Thoracic aorta (tissue), 2 donors: ENCODE data around the gene SLCO2A1. TPM values are rescaled to one million over a fixed set of nuclear protein-coding genes. Genes with fewer than 3 reads are reported as not detected.

Experiments
- ATAC-seq: fragments of 150-250 bp; one replicate; pipeline ENCODE4 v1.8.0; 2017; ENCODE audit warnings: low read depth; ENCODE audit not compliant: insufficient number of reproducible peaks, low FRiP score
- DNase-seq: peaks from one replicate; pipeline ENCODE4 v3.0.0-alpha.2; 2020; ENCODE audit warnings: low spot score
- H3K27ac ChIP-seq, 2 donors: fragments of 200-600 bp; sonication (generic); 1 replicate in 1 of 2; 2 replicates in 1 of 2; pipeline ENCODE4 v1.5.1; 2016; ENCODE audit warnings: mild to moderate bottlenecking in 2 of 2, moderate library complexity in 2 of 2
- H3K27me3 ChIP-seq: fragments of 200-600 bp; sonication (generic); replicated peaks from 2 replicates; pipeline ENCODE4 v1.6.0; 2016; ENCODE audit warnings: mild to moderate bottlenecking; ENCODE audit not compliant: insufficient read depth
- H3K36me3 ChIP-seq: fragments of 200-600 bp; sonication (generic); one replicate; pipeline ENCODE4 v1.5.1; 2016
- H3K4me1 ChIP-seq, 2 donors: fragments of 200-600 bp; sonication (generic); 1 replicate in 1 of 2; 2 replicates in 1 of 2; pipeline versions ENCODE4 v1.5.1 to v1.6.0; 2016; ENCODE audit warnings: low read depth in 2 of 2, mild to moderate bottlenecking in 1 of 2; ENCODE audit not compliant: control insufficient read depth in 1 of 2
- H3K4me3 ChIP-seq: fragments of 200-600 bp; sonication (generic); 2 replicates; pipeline ENCODE4 v1.5.1; 2016; ENCODE audit warnings: mild to moderate bottlenecking
- H3K9me3 ChIP-seq: fragments of 200-600 bp; sonication (generic); 2 replicates; pipeline ENCODE4 v1.5.1; 2016
- total RNA-seq, 2 donors: library from RNA; depleted of rRNA; stranded (reverse); fragments of >200 nt; gene quantifications; one replicate each; pipeline versions ENCODE4 v1.1.0 to v1.2.3, GENCODE V29; 2016
- TF ChIP-seq, protein P1 (sequence below): fragments of 200-600 bp; sonication (generic); IDR thresholded peaks from one replicate; pipeline ENCODE4 v1.5.1; 2019; ENCODE audit warnings: antibody characterized with exemption

Gene SLCO2A1
- total RNA-seq, 2 donors from 2014 or later = 7.9 to 115 TPM

DNA sequence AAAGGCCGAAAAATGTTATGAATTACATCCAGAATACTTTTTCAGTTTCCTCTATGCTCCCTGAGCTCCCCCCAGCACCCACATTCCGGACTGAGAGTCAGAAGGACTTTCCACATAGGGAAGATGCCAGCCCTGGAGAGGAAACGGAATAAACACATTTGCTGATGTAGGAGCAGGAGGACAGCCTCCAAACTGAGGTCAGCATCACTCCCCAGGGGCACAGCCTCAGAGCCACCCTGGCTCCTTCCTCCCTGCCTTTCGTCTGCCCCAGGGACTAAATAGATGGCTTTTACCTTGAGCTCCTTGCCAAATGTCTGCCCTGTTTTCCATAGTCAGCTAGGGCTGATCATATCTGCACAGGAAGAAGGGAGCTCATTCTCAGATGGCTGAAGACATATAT, 22.6 kb upstream of the SLCO2A1 start:
- no peaks in the 10 kb centered on the region for H3K36me3 ChIP-seq
- no peaks in the 10 kb centered on the region for H3K27me3 ChIP-seq
- no peak for DNase-seq
- TF ChIP-seq, protein P1, sequence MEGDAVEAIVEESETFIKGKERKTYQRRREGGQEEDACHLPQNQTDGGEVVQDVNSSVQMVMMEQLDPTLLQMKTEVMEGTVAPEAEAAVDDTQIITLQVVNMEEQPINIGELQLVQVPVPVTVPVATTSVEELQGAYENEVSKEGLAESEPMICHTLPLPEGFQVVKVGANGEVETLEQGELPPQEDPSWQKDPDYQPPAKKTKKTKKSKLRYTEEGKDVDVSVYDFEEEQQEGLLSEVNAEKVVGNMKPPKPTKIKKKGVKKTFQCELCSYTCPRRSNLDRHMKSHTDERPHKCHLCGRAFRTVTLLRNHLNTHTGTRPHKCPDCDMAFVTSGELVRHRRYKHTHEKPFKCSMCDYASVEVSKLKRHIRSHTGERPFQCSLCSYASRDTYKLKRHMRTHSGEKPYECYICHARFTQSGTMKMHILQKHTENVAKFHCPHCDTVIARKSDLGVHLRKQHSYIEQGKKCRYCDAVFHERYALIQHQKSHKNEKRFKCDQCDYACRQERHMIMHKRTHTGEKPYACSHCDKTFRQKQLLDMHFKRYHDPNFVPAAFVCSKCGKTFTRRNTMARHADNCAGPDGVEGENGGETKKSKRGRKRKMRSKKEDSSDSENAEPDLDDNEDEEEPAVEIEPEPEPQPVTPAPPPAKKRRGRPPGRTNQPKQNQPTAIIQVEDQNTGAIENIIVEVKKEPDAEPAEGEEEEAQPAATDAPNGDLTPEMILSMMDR = no peak
- H3K9me3 ChIP-seq = no peaks in the 10 kb centered on the region
- H3K4me3 ChIP-seq = no peak overlapping the region
- no peak overlapping the region for H3K27ac ChIP-seq
- ATAC-seq = no peak
- H3K4me1 ChIP-seq = peaks cover 0 to 7% of the 10 kb centered on the region in 2 donors

DNA sequence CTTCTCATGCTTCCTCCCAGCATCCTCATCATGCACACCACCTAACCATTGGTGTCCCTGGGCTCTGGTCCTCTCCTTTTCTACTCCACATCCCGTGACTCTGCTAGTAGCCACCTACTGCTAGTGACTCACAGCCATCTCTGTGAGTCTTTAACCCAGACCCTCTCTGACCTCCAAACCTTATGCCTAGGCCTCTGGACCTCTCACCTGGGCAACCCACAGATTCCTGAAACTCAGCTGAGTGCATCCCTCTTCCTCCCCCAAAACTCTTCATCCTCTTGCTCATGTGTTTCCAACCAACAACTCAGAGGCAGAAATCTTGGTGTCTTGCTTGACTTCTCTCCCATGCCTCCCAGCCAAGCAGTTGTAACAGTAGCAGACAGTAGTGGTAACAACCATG, 20.0 kb upstream of the SLCO2A1 start:
- no peak for ATAC-seq
- Histone ChIP-seq H3K27ac (no peak overlapping the region), H3K9me3 (no peaks in the 10 kb centered on the region), H3K4me1 (peaks cover 0 to 7% of the 10 kb centered on the region in 2 donors), H3K36me3 (no peaks in the 10 kb centered on the region), H3K4me3 (no peak overlapping the region), H3K27me3 (no peaks in the 10 kb centered on the region)
- TF ChIP-seq, protein P1 = no peak
- DNase-seq = no peak

DNA sequence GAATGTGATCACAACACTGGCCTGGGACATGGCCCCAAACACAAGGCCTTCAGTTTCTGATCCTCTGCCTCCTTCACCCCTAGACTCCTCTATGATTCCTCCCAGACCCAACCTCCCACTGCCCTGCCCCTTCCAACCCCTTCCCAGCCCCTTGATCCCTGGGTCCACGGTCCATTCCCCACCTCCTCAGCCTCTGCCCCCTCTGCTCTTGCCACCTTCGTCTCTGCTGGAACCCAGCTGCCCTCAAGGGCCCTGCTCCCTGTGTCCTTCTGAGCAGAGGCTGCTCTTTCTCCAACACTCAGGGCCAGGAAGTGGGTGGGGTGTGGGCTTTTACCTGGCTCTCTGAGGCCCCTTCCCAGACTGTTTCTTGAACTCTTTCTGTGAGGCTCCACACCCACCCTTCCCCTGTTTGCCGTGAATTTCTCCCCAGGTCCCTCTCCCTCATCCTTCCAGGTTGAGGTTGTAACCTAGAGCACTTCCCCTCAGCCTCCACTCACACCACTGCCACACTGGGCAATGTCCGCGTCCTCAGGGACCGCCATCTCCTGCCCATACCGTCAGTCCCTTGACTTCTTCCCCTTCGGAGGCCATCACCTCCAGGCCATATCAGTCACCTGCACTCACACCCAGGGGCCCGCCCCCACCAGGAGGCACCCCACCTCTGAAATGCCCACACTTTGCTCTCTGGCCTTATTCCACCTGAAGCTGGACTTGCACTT, 18.7 kb upstream of the SLCO2A1 start:
- DNase-seq = no peak
- Histone ChIP-seq H3K4me1 (peaks cover 0 to 7% of the 10 kb centered on the region in 2 donors), H3K27ac (no peak overlapping the region), H3K9me3 (no peaks in the 10 kb centered on the region), H3K4me3 (no peak overlapping the region), H3K27me3 (no peaks in the 10 kb centered on the region), H3K36me3 (no peaks in the 10 kb centered on the region)
- TF ChIP-seq, protein P1 = no peak
- no peak for ATAC-seq

DNA sequence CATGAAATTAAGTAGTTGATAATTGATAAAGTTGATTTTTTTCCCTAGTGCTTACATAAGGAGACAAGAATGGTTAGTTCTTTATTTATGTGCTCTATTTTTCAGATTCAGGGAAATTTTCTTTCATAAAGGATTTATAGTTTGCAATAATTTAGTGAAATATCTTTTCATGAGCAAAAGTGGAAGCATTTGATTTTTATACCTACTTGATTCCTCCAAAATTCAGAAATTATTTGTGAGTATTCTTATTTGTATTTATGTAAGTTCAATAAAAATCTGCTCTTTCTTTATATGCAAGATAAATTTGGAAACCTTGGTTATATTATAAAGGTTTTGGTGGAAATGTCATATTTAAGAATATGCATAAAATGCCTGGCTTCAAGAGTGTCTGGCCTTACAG, 14.7 kb upstream of the SLCO2A1 start:
- DNase-seq (no peak), ATAC-seq (no peak)
- Histone ChIP-seq H3K36me3 (no peaks in the 10 kb centered on the region), H3K9me3 (no peaks in the 10 kb centered on the region), H3K27me3 (no peaks in the 10 kb centered on the region), H3K4me3 (no peak overlapping the region), H3K27ac (no peak overlapping the region), H3K4me1 (no peaks in the 10 kb centered on the region)
- TF ChIP-seq, protein P1 = no peak

DNA sequence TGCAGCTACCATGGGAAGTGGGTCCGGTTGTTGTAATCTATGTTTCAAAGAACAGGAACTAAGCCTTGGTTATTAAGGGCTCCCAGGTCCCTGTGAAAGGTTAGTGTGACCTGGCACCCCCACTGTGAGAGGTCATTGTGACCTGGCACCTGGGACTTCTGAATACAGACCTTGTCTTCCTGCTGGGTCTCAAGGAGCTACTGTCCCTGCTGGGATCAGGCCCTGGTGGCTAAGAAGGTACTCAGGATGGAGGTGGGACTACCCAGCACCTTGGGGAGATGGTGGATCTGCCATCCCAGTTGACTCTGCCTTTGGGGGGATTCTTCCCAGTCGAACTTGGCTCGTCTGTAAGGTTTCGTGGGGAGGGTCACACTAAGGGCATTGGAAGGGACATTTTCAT, 10.3 kb upstream of the SLCO2A1 start:
- no peak overlapping the region for H3K4me3 ChIP-seq
- ATAC-seq (no peak), DNase-seq (no peak)
- H3K27ac ChIP-seq = no peak overlapping the region
- no peaks in the 10 kb centered on the region for H3K36me3 ChIP-seq
- H3K27me3 ChIP-seq = no peaks in the 10 kb centered on the region
- TF ChIP-seq, protein P1 = no peak
- no peaks in the 10 kb centered on the region for H3K4me1 ChIP-seq
- H3K9me3 ChIP-seq = no peaks in the 10 kb centered on the region
